T-helper 22 cell (primary cell): ENCODE data around the gene HECTD4.

Experiments used
- DNase-seq: peaks from one replicate; pipeline ENCODE4 v3.0.0-alpha.2; 2020; ENCODE audit warnings: low read depth

The HECTD4 gene

GRCh38 chr12:112176321-112177010 lies 205.8 kb downstream of the HECTD4 start:
- DNase-seq, result no peak

DNA sequence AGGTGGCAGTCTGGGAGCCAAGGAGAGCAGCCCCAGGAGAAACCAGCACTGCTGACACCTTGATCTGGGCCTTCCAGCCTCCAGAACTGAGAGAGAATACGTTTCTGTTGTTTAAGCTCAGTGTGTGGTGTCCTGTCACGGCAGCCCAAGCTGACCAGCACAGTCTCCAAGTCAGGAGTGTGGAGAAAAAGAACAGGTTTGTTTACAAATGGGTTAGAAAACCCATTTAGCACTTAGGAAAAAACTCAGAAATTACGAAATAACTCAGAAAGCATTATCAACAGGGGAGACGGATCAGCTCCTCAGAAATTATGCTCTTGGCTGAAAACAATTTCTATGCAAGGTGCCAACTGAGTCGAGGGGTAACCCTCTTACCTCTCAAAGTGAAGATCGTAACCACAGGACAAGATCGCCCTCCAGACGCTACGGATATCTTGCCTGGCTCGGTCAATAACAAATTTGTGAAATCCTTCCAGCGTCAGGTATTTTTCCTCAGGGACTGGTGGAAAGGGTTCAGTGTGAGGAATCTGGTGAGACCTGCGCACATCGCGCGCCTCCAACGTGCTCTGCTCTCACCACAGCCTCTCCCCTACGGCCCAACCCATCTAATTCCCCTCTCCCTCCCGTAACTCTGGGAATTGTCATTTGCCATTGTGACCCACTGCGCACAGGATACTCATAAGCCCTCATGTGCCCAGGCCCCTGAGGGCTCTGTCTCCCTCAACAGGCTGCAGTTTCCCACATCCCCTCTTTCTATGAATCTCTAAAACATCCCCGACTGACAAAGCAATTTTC lies 206.7 kb downstream of the HECTD4 start:
- DNase-seq, result no peak

DNA sequence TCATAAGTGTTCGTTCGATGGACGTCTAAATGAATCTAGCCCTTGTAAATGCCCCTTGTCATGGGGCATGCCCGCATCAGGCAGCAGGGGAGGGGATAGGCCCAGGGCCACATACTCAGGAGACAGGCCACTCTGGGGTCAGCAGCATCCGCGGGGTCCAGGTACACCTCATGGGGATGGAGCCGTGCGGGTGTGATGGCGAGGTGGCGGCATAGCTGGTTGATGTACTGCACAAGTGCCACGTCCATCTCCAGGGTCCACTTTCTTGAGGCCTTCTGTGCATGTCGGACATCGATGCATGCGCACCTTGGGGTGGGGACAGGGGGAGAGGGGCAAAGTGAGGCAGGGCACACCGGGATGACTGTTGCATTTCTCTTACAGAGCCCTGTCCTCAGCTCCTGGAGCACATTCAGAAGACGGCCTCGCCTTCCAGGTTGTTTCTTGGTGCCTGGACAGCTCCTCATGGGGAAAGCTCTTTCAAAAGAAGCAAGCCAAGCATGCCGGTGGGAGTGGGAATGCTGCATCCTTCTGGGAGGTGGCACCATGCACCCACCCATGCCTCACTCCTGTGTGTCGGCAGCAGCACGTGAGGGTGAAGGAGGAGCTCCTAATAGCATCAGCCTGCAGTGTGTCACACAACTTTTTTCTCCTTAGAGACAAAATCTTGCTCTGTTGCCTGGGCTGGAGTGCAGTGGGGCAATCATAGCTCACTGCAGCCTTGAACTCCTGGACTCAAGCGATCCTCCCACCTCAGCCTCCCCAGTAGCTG lies 209.5 kb downstream of the HECTD4 start:
- no peak for DNase-seq

DNA sequence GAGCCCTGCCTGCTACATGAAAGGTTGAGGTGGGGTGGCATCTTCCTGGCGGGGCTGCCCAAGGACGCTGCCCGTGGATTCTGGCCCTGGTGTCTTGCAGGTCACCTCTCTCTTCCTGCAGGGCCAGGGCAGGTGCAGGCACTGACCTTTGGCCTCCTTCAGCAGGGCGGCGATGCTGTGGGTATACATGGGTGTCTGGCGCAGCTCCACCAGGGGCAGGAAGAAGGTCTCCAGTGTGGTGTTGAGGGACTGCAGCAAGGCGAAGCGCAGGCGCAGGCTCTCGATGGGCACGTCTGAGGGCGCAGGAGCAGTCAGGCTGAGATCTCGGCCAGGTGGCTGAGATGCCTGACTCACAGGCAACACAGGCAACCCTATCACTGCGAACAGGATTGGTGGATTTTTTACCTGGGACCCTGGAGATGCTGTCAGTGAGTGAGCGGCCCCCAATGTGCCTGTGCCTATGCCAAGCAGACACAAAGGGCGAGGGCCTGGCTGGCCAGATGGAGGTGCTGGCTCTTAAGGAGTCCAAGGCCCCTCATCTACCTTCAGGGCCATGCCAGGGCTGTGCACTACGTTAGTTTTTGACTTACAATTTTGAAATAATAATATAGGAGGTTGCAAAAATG lies 211.1 kb downstream of the HECTD4 start:
- no peak for DNase-seq

DNA sequence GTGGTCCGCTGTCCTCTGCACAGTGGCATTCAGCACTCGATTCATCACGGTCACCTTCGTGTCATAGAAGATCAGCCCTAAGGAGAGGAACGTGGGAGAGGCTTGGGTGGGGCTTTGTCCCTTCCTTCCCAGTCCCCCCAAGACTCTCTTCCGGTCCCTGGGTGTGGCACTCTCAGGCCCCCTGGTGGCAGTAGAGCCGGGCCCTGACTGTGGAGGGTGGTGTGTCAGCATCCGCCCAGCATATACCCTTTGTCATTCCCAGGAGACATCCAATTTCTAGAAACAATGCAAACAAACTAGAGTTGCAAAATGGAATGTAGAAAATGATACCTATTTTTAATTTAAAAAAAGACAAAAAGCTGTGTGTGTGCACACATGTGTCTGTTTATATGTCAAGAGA lies 211.9 kb downstream of the HECTD4 start:
- no peak for DNase-seq

DNA sequence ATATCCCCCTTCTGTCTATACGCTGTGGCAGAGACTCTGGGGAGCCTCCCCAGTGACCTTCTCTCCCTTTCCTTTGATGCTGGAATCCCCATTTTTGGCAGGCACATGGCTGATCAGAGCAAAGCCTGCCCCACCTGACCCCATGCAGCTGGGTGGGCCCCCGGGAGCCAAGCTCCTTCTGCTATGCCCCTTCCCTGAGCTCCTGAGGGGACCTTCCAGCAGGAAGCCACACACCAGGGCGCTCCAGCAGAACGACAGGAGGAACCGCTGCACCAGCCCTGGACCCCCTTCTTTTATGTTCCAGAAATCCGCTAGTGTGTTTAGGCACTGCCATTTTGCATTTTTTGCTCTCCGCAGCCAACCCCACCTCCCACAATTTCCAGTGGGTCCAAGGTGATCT lies 212.3 kb downstream of the HECTD4 start:
- no peak for DNase-seq

DNA sequence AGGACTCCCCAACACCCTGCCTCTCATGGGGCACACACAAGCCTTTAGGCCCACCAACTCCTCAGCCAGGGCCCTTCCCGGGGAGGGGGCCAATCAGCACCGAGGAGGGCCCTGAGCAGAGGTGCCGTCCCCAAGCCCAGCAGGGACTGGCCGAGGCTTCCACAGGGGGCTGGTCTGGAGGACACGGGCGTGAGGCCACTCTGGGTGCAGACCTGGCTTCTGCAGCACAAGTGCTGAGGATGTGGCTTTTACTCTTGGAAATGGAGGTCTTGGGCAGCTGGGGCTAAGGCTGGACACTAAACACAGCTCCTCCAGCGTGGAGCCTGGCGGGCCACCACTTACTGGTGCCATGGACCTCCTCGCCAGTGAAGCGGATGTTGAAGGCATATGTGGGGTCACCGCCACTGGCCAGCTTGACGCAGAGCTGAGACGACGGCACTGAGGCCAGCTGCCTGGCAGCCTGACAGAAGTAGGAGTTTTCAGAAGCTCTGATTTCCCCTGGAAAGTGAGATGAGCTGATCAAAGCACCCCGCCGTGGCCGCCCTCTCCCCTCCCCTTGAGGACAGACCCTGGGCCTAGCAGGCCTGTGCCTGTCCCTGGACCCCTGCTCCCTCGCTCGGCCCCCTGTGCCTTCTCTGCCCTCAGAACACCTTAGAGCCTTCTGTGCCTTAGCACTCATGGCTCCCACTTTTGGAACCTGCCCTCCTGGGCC lies 212.9 kb downstream of the HECTD4 start:
- DNase-seq, result no peak

DNA sequence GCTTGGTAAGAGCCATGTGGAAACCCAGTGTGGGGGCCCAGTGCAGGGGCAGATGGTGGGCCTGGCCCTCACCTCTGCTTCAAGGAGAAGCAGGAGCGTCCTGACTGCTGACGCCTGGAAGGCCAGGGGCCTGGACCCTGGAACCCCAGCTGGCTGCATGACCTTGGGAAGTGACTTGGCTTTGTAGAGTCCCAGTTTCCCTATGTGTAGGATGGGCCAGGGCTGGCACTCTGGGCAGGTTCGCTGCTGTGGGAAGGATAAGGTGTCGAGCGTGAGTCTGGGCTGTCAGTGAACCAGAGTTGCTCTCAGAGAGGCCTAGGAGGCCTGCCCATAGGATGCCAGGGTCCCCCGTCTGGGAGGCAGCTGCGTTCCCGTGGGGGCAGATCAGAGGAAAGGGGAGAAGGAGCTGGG lies 213.7 kb downstream of the HECTD4 start:
- DNase-seq, result no peak

DNA sequence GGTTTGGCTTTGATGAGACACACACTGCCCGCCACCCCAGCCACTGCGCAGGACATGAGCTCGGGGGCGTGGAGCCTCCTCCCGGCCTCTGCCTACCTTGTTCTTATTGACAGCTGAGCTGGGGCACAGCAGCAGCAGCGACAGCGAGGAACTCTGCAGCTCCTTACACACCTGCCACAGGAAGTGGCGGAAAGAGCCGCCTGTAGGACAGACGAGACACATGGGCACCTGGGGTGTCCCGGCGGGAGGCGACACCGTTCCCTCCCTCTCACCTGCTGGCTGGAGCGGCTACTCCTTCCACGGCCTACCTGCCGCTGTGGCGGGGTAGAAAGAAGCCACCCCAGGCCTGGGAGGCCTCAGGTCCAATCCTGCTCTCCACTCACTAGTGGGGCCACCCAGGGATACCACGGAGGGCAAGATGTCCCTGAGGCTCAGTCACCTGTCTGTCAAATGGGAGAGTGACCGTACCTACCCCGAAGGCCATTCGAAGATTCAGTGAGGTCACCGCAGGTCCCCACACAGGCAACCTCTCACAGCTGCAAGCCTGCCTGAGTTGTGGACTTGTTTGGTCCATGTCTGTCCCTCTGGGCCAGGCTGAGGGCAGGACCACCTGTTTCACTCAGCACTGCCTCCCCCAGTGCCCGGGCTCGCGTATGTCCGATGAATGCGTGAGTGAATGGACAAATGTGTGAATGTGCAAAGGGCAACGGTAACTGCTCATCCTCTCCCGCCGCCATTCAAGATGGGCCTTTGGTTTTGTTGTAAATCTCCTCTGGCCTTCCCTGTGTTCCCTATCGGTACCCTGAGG lies 214.3 kb downstream of the HECTD4 start:
- DNase-seq, result no peak

- DNase-seq, result no peak
Measured at GRCh38 chr12:112167031-112167461, 215.2 kb downstream of the HECTD4 start.

- DNase-seq, result no peak
Measured at GRCh38 chr12:112166051-112167015, 215.9 kb downstream of the HECTD4 start.

GRCh38 chr12:112165624-112166023 lies 216.6 kb downstream of the HECTD4 start:
- DNase-seq, result no peak

DNA sequence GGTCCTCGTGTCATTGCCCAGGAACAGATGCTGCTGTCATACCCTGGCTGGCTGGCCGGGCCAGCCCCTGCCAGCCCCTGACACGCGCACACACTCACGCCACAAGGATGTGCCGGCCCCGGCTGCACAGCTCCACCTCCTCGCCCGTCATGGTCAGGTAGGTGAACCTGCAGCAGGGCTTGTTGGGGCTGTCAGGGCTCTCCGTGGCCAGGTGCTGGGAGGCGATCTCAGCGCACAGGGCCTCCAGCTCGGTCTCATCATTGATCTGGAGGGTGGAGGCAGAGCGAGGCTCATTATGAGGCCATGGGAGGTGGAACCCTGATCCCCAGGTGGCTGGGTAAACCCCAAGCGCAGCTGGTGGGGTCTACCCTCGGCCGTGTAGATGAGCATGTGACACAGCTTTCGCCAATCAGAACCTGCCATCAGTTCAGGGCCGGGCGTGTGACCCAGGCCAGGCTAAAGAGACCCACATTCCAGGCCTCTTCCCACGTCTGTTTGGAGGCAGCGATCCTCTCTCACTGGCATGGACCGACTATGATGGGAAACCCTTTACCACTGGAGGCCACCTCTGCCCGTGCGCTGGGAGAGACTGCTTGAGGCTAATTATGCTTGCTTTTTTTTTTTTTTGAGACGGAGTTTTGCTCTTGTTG lies 218.1 kb downstream of the HECTD4 start:
- DNase-seq, result no peak

DNA sequence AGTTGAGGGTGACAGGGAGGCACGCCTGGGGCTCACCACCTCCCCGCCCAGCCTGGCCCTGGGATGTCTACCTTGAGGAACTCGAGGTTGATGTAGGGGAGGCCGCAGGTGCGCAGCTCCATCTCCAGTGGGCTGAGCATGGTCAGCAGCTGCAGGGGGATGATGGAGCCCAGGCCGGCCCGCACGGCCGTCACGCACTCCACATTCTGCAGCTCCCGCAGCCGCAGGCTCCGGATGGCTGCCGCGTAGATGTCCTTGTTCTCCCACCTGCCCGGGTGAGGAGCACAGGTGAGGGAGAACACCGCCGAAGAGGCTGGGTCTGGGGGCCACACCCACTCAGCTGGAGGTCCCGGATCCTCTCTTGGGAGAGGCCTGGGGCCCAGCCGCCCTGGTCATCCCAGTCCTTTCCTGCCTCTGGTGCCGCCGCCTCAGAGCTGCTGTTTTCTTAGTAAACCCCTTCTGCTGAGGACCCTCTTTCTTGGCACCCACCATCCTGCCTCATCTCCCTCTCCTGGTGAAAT lies 218.7 kb downstream of the HECTD4 start:
- DNase-seq, result no peak

DNA sequence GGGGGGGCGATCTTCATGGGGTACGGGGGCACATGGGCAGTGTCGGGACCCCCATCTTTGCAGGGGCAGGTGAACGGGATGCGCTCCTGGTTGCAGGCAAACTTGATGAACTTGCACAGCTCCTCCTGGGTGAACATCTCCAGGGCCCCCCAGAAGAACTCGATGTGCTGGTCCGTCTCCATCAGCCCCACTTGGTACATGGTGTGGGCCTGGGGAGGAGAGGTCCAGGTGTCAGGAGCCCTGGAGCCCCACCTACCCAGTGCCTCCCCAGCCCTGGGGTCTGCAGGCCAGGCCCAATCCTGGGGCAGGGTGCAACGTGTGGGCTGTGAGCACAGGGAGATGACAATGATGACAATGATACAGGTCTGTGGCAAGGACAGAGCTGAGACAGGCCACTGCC lies 219.2 kb downstream of the HECTD4 start:
- no peak for DNase-seq

GRCh38 chr12:112162241-112162790 lies 219.9 kb downstream of the HECTD4 start:
- DNase-seq, result no peak

- DNase-seq, result no peak
Measured at GRCh38 chr12:112161711-112162110, 220.5 kb downstream of the HECTD4 start.

DNA sequence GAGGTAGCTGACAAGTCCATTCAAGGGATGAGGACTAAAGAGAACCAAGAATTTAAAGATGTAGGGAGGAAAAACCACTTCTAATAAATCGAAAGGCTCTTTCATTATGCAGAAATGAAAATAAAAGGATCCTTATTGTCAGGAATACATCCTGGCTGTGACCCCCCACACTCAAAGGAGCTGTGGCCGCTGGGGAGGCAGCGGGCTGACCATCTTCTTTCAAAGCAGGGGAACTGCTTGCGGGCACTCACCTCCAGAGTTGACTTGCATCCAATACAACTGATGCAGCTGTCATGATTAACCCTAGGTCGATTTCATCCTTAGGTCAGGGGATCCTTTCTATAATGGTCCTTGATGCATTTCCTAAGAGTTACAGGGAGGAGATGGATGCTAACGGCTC lies 221.6 kb downstream of the HECTD4 start:
- no peak for DNase-seq

DNA sequence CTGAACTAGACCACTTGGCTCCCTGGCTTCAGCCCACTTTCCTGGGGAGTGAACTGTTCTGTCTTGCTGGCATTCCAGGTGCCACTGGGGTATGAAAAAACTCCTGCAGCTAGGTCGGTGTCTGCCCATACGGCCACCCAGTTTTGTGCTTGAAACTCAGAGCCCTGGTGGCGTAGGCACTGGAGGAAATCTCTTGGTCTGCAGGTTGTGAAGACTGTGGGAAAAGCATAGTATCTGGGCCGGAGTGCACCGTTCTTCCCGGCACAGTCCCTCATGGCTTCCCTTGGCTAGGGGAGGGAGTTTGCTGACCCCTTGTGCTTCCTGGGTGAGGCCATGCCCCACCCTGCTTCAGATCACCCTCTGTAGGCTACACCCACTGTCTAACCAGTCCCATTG lies 223.1 kb downstream of the HECTD4 start:
- DNase-seq, result no peak
